SH-SY5Y (cell line): ENCODE data around the gene KMT2D.

Source experiments
- GATA2 ChIP-seq: IDR thresholded peaks from 2 replicates; pipeline ENCODE4 v1.6.1; 2011; ENCODE audit warnings: mild to moderate bottlenecking, low read depth, low read length
- GATA3 ChIP-seq: IDR thresholded peaks from 2 replicates; pipeline ENCODE4 v1.6.1; 2011; ENCODE audit warnings: low read depth, mild to moderate bottlenecking, low read length, moderate library complexity

Gene KMT2D

GRCh38 chr12:49068879-49069506 lies 8.4 kb upstream of the KMT2D start:
- no peak for TF ChIP-seq GATA2
- no peak for TF ChIP-seq GATA3

- no peak for TF ChIP-seq GATA3
- no peak for TF ChIP-seq GATA2
Measured at GRCh38 chr12:49066120-49066519, 5.5 kb upstream of the KMT2D start.

GRCh38 chr12:49064767-49065152 lies 4.2 kb upstream of the KMT2D start:
- no peak for TF ChIP-seq GATA3

GRCh38 chr12:49061157-49061650 lies 610 bp upstream of the KMT2D start:
- TF ChIP-seq GATA2: no peak
- no peak for TF ChIP-seq GATA3

GRCh38 chr12:49059299-49060171 lies 1.1 kb downstream of the KMT2D start:
- TF ChIP-seq GATA3 (no peak), GATA2 (no peak)

- no peak for TF ChIP-seq GATA3
- TF ChIP-seq GATA2: no peak
Measured at GRCh38 chr12:49059045-49059298, 1.6 kb downstream of the KMT2D start.

- no peak for TF ChIP-seq GATA3
- TF ChIP-seq GATA2: no peak
Measured at GRCh38 chr12:49058366-49059044, 2.1 kb downstream of the KMT2D start.

GRCh38 chr12:49057888-49058287 lies 2.7 kb downstream of the KMT2D start:
- no peak for TF ChIP-seq GATA3
- no peak for TF ChIP-seq GATA2

- TF ChIP-seq GATA3: no peak
- TF ChIP-seq GATA2: no peak
Measured at GRCh38 chr12:49055978-49056754, 4.4 kb downstream of the KMT2D start.

- TF ChIP-seq GATA2 (no peak), GATA3 (no peak)
Measured at GRCh38 chr12:49055092-49055491, 5.5 kb downstream of the KMT2D start.

- TF ChIP-seq GATA2 (no peak), GATA3 (no peak)
Measured at GRCh38 chr12:49054524-49054923, 6.1 kb downstream of the KMT2D start.

GRCh38 chr12:49054096-49054495 lies 6.5 kb downstream of the KMT2D start:
- TF ChIP-seq GATA2 (no peak), GATA3 (no peak)

GRCh38 chr12:49052451-49053208 lies 8.0 kb downstream of the KMT2D start:
- no peak for TF ChIP-seq GATA3
- no peak for TF ChIP-seq GATA2

- TF ChIP-seq GATA3 (no peak), GATA2 (no peak)
Measured at GRCh38 chr12:49051777-49052438, 8.7 kb downstream of the KMT2D start.
